Fibroblast of lung (primary cell): Measurements from ENCODE around the gene GALNT2. TPM values are rescaled to one million over a fixed set of nuclear protein-coding genes. Genes with fewer than 3 reads are reported as not detected.

Source experiments
- DNase-seq, 2 donors: peaks; one replicate each; pipeline versions ENCODE4 v3.0.0 to v3.0.0-alpha.2; 2010; ENCODE audit warnings: low read depth in 2 of 2
- H2AFZ ChIP-seq: 2 replicates; pipeline ENCODE4 v1.5.1; 2012; ENCODE audit warnings: low read length, control low read depth, inconsistent platforms
- H3K27ac ChIP-seq: 2 replicates; pipeline ENCODE4 v1.5.1; 2011; ENCODE audit warnings: low read length, control low read depth; ENCODE audit not compliant: insufficient read depth
- H3K27me3 ChIP-seq: 2 replicates; pipeline ENCODE4 v1.5.1; 2011; ENCODE audit warnings: mild to moderate bottlenecking, low read length; ENCODE audit not compliant: control insufficient read depth, insufficient read depth
- H3K36me3 ChIP-seq: 2 replicates; pipeline ENCODE4 v1.5.1; 2011; ENCODE audit warnings: low read length; ENCODE audit not compliant: control insufficient read depth, insufficient read depth
- H3K4me1 ChIP-seq: 2 replicates; pipeline ENCODE4 v1.5.1; 2011; ENCODE audit warnings: low read length; ENCODE audit not compliant: control insufficient read depth, insufficient read depth; ENCODE audit errors: extremely low read depth
- H3K4me2 ChIP-seq: 2 replicates; pipeline ENCODE4 v1.5.1; 2011; ENCODE audit warnings: low read length, control low read depth; ENCODE audit not compliant: insufficient read depth; ENCODE audit errors: extremely low read depth
- H3K4me3 ChIP-seq, 4 experiments: fragments of 200-600 bp in 1 of 4; sonication (generic) in 1 of 4; replicated peaks in 1 of 4; 2 replicates each; pipeline ENCODE4 v1.5.1; 2011 to 2016; ENCODE audit warnings: low read length in 4 of 4, low read depth in 3 of 4, mild to moderate bottlenecking in 3 of 4, control low read depth in 2 of 4, inconsistent platforms in 1 of 4, mixed read lengths in 1 of 4; ENCODE audit not compliant: insufficient read depth in 1 of 4; ENCODE audit errors: control extremely low read depth in 1 of 4
- H3K79me2 ChIP-seq: 2 replicates; pipeline ENCODE4 v1.5.1; 2012; ENCODE audit warnings: mild to moderate bottlenecking, low read length, inconsistent platforms; ENCODE audit not compliant: control insufficient read depth, insufficient read depth
- H3K9ac ChIP-seq: 2 replicates; pipeline ENCODE4 v1.5.1; 2011; ENCODE audit warnings: mild to moderate bottlenecking, low read length, control low read depth; ENCODE audit not compliant: insufficient read depth
- H3K9me3 ChIP-seq: 2 replicates; pipeline ENCODE4 v1.5.1; 2012; ENCODE audit warnings: low read depth, low read length; ENCODE audit not compliant: control insufficient read depth, insufficient read depth
- H4K20me1 ChIP-seq: 2 replicates; pipeline ENCODE4 v1.5.1; 2011; ENCODE audit warnings: low read length; ENCODE audit not compliant: control insufficient read depth, insufficient read depth; ENCODE audit errors: extremely low read depth
- CTCF ChIP-seq, 2 donors: IDR thresholded peaks in 1 of 2; conservative IDR thresholded peaks in 1 of 2; 1 replicate in 1 of 2; 2 replicates in 1 of 2; pipeline ENCODE4 v1.5.1; 2011 to 2012; ENCODE audit warnings: low read length in 2 of 2, control low read depth in 1 of 2, inconsistent platforms in 1 of 2, low read depth in 1 of 2, mild to moderate bottlenecking in 1 of 2
- EZH2 ChIP-seq: IDR thresholded peaks from 2 replicates; pipeline ENCODE4 v1.5.1; 2012; ENCODE audit warnings: low read length, control low read depth, mild to moderate bottlenecking; ENCODE audit errors: missing control alignments
- polyA plus RNA-seq, 2 donors: library from polyadenylated mRNA; depleted of rRNA in 1 of 2; stranded (reverse) in 1 of 2; unstranded in 1 of 2; fragments of >200 nt; gene quantifications; 2 replicates each; pipeline ENCODE4 v1.2.1, GENCODE V29; 2011 to 2012; ENCODE audit warnings: missing spikeins in 1 of 2
- total RNA-seq: library from RNA; depleted of rRNA; stranded (reverse); fragments of >200 nt; gene quantifications from 2 replicates; pipeline ENCODE4 v1.2.1, GENCODE V29; 2014

Gene GALNT2
- total and polyA plus RNA-seq, 2 donors (not counting 1 experiment from before 2014, with no cell fraction given): 106 to 115 TPM

GRCh38 chr1:230141021-230141648 is 74.1 kb downstream of the GALNT2 start:
- Histone ChIP-seq H3K27ac (no peak overlapping the region), H3K9ac (no peak overlapping the region), H3K9me3 (no peaks in the 10 kb centered on the region), H4K20me1 (no peaks in the 10 kb centered on the region), H3K4me1 (peaks cover 14% of the 10 kb centered on the region), H3K79me2 (peaks cover 58% of the 10 kb centered on the region), H3K36me3 (no peaks in the 10 kb centered on the region), H3K4me3 (no peak overlapping the region), H3K27me3 (no peaks in the 10 kb centered on the region), H2AFZ (no peak overlapping the region), H3K4me2 (peak overlapping the region; percentile 48)
- TF ChIP-seq CTCF (conservative IDR thresholded peaks at IDR 0.05 in 1 of 2, IDR thresholded peaks at IDR 0.05 in 1 of 2; ENCODE audit: low read depth in 1 of 2, low read length in 2 of 2) (no peak), EZH2 (no peak)
- DNase-seq: peak in 1 of 2 donors; percentile 75

- H3K27me3 ChIP-seq: no peaks in the 10 kb centered on the region
- H4K20me1 ChIP-seq: no peaks in the 10 kb centered on the region
- peaks cover 11% of the 10 kb centered on the region for H3K4me1 ChIP-seq
- H3K36me3 ChIP-seq: no peaks in the 10 kb centered on the region
- no peak overlapping the region for H2AFZ ChIP-seq
- H3K4me2 ChIP-seq: no peak overlapping the region
- H3K9ac ChIP-seq: no peak overlapping the region
- H3K9me3 ChIP-seq: no peaks in the 10 kb centered on the region
- no peak overlapping the region for H3K4me3 ChIP-seq
- H3K79me2 ChIP-seq: peaks cover 66% of the 10 kb centered on the region
- no peak overlapping the region for H3K27ac ChIP-seq
- no peak for DNase-seq
- TF ChIP-seq CTCF (conservative IDR thresholded peaks at IDR 0.05 in 1 of 2, IDR thresholded peaks at IDR 0.05 in 1 of 2; ENCODE audit: low read depth in 1 of 2, low read length in 2 of 2) (no peak), EZH2 (no peak)
These were observed 75.0 kb downstream of the GALNT2 start for GRCh38 chr1:230141797-230142607.

GRCh38 chr1:230142608-230143210 is 75.7 kb downstream of the GALNT2 start:
- TF ChIP-seq EZH2 (no peak), CTCF (conservative IDR thresholded peaks at IDR 0.05 in 1 of 2, IDR thresholded peaks at IDR 0.05 in 1 of 2; ENCODE audit: low read depth in 1 of 2, low read length in 2 of 2) (no peak)
- Histone ChIP-seq H3K4me2 (no peak overlapping the region), H3K27ac (no peak overlapping the region), H3K27me3 (no peaks in the 10 kb centered on the region), H2AFZ (no peak overlapping the region), H3K36me3 (no peaks in the 10 kb centered on the region), H3K9me3 (no peaks in the 10 kb centered on the region), H4K20me1 (no peaks in the 10 kb centered on the region), H3K79me2 (peaks cover 64% of the 10 kb centered on the region), H3K9ac (no peak overlapping the region), H3K4me1 (peaks cover 11% of the 10 kb centered on the region), H3K4me3 (no peak overlapping the region)
- DNase-seq: peak in 1 of 2 donors; percentile 53
